Gastrocnemius medialis (tissue), 4 donors: ENCODE results near the gene DTYMK.

ENCODE experiments used
- POLR2A ChIP-seq, 2 donors: fragments of 450-650 bp; IDR thresholded peaks; one replicate each; pipeline ENCODE4 v1.6.1; 2017; ENCODE audit warnings: antibody characterized with exemption in 2 of 2, mild to moderate bottlenecking in 2 of 2, moderate library complexity in 2 of 2
- TF ChIP-seq, protein P1 (sequence below), 5 experiments: fragments of 450-650 bp in 3 of 5; fragments of 200-600 bp in 2 of 5; sonication (generic) in 2 of 5; IDR thresholded peaks in 4 of 5; conservative IDR thresholded peaks in 1 of 5; 1 replicate in 4 of 5; 2 replicates in 1 of 5; pipeline ENCODE4 v1.5.1; 2016 to 2019; ENCODE audit warnings: antibody characterized with exemption in 5 of 5, mild to moderate bottlenecking in 3 of 5, moderate library complexity in 3 of 5

DNA sequence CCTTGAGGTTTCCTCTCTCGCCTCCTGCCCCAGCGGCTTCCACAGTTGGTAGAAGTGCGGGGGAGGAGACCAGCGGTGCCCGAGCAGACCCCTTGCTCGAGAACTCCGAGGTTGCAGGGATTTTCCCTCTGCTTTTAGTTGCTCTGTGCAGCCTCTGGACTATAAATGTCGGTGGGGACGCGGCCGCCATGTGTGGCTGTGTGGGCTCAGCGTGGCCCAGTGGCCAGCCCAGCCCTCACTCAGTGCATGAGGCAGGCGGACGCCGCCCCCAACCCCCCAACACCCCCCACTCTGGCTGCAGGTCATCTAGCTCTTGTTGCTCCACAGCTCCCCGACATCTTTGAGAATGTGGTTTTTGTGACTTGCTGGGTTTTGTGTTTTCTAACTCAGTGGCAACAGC is 32.5 kb upstream of the DTYMK start:
- TF ChIP-seq, protein P1, sequence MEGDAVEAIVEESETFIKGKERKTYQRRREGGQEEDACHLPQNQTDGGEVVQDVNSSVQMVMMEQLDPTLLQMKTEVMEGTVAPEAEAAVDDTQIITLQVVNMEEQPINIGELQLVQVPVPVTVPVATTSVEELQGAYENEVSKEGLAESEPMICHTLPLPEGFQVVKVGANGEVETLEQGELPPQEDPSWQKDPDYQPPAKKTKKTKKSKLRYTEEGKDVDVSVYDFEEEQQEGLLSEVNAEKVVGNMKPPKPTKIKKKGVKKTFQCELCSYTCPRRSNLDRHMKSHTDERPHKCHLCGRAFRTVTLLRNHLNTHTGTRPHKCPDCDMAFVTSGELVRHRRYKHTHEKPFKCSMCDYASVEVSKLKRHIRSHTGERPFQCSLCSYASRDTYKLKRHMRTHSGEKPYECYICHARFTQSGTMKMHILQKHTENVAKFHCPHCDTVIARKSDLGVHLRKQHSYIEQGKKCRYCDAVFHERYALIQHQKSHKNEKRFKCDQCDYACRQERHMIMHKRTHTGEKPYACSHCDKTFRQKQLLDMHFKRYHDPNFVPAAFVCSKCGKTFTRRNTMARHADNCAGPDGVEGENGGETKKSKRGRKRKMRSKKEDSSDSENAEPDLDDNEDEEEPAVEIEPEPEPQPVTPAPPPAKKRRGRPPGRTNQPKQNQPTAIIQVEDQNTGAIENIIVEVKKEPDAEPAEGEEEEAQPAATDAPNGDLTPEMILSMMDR (IDR thresholded peaks at IDR 0.05 in 4 of 5, conservative IDR thresholded peaks at IDR 0.05 in 1 of 5) = no peak
- no peak for TF ChIP-seq POLR2A (IDR thresholded peaks at IDR 0.05)
